Raji (cell line): ENCODE data around the gene MIEN1.

Experiments
- POLR2A ChIP-seq: IDR thresholded peaks from 2 replicates; pipeline ENCODE4 v1.6.1; 2011; ENCODE audit warnings: low read depth, low read length, control low read depth; ENCODE audit not compliant: insufficient read depth

MIEN1 gene

DNA sequence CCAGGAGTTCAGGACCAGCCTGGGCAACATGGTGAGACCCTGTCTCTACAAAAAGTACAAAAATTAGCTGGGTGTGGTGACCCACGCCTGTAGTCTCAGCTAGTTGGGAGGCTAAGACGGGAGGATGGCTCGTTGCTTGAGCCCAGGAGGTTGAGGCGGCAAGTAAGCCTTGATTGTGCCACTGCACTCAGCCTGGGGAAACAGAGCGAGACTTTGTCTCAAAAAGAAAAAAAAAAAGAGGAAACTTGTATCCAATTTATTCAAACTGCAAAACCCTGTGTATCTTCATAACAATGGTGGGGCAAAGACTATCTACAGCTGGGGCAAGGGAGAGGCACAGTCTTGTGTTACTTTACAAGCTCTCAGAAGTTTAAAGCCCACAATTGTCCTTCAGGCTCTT is 28.9 kb upstream of the MIEN1 start:
- peak; percentile 14; the same call in 1 of the 2 replicates for TF ChIP-seq POLR2A

DNA sequence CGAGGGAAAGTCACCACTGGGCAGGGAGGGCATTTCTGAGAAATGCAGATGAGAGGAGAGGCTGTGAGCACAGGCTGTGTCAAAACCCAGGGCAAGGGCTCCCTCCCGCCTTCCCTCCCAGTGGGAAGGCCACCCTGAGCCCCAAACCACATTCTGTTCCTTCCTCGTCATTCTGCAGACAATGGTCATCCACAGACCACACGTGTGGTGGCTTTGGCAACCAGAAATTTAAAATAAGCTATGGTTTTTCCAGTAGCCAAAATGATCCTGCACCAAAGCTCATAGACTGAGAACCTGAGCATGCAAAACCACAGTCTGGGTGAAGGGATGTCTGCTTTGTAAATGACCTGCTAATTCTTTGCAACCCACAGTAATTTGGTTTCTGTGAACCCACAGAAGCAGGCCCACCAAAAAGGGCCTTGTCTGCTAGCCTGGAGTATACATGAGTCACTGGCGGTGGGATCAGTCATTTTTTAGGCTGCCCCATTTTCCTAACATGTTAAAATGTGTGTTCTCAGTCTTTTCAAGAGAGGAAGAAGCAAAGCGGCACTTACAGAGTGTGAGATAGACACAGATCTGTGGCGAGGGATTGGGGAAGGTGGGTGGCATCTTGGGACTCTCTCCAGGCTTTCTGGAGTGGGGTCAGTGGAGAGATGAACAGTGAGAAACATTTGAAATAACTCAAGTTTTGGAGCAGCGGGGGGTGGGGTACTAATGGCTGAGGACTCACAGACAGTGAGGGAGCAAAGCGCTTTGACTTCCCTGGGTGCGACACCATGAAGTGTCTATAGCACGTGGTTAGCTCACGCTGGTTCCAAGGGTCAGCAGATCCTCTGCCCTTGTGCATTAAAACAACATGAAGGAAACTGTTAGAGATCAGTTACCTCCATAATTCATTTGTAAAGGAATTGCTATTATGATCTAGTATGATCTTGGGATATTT is 27.9 kb upstream of the MIEN1 start:
- TF ChIP-seq POLR2A, result peak; percentile 41

DNA sequence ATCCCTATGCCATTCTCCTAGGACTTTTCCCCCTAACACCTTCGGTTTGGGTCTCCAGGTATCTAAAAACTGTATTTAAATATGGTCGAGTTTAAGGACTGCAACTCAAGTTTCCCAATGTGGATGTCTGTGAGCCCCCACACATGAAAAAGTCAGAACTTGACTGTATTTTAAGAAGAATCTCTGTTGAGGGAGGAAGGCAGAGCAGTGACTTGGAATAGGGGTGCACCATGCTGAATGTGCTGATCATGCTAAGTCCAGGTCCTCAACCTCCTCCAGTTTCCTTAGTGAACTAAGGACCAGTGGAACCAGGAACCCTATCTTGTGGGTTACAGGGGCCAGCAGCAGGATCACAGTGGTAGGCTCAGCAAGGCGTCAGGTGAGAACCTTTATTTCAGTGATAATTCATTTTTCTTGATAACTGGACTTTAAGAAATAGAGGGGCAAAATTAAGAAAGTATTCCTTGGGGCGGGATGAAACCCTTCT is 26.9 kb upstream of the MIEN1 start:
- TF ChIP-seq POLR2A, result no peak

DNA sequence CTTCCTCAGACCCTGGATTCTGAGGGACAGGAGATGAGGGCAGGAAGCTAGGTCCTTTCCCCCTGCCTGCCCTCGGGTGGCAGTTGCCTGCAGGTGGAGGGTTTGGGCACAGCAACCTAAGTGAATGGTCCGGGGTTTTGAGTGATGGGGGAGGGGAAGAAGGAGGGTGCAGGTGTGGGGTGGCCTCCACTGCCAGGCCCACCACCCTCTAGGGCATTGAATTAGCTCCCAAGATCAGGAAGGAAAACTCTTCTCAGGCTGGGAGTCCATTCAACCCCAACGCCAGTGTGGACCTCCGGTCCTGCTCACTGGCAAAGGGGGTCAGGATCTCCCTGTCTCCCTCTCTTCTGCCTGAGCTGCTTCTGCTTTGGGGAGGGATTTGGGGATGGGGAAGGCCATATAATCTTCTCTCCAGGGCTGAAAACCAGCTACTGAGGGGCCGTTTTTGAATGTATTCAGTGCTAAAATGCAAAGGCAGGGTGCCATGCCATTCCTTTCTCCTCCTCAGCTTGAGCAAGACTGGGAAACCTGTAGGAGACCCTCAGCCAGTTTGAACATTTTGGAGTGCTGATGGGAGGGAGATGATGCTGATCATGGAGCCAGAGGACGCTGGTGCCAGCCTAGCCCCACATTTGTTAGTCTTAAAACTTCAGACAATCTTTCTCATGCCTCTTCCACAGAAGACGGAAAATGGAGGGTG is 26.2 kb upstream of the MIEN1 start:
- TF ChIP-seq POLR2A, result peak; percentile 15; the same call in 1 of the 2 replicates

DNA sequence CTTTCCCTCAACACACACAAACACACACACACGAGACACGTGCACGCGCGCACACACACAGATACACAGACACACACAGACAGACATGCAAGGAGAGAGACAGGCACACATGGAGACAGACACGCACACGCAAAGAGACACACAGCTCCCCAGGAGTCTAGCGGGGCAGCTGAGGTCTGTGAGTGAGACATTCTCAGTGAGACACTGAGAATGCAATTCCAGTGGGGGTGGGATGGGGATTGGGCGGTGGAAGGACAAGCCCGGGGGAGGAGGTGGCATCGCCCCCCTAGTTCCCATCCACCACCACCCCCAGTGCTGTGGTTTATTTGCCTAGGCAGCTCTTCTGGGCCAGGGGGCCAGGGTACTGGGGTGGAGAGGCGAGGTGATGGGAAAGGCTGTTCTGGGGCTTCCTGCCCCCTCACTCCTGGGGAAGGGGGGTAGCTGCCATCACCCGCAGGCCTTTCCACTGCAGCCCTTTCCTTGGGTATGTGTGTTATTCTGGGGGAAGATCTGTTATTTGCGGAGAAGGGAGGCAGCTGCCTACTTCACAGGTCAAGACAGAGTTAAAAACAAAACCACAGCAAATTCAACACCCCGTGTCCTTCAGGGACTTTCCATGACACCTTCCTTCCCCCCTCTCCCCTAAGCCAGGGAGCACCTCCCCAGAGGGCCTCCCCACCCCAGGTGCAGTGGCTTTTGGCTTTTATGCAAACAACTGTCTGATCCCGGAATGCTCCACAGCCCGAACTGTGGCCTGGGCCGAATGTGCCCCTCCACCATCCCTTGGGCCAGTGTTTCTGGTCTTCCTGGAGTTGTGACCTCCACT is 25.4 kb upstream of the MIEN1 start:
- peak; percentile 63 for TF ChIP-seq POLR2A

DNA sequence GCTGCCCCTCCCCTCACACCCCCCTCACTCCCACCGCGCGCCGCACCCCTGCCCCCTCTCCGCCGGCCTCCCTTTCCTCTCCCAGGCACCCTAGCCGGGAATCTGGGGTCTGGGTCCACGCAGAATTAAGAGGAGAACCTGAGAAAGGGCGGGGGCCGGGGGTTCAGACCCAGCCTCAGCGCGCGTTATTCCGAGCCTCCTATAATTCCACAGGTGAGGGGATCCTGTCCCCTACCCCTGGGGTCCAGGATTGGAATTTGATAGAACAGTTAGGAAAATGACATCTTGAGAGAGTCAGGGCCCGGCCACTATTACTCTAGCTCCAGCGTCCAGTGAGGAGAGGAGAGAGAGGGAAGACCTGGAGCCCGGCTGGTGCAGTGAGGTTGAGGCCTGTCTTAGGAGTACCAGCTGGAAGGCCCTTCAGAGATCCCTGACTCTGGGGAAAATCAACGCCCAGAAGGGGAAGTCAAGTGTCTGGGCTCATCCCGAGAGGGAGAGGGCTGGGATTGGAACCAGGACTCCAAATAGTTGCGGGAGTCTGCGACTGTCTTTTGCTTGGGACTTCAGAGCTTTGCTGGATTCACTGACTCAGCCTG is 24.7 kb upstream of the MIEN1 start:
- no peak for TF ChIP-seq POLR2A

DNA sequence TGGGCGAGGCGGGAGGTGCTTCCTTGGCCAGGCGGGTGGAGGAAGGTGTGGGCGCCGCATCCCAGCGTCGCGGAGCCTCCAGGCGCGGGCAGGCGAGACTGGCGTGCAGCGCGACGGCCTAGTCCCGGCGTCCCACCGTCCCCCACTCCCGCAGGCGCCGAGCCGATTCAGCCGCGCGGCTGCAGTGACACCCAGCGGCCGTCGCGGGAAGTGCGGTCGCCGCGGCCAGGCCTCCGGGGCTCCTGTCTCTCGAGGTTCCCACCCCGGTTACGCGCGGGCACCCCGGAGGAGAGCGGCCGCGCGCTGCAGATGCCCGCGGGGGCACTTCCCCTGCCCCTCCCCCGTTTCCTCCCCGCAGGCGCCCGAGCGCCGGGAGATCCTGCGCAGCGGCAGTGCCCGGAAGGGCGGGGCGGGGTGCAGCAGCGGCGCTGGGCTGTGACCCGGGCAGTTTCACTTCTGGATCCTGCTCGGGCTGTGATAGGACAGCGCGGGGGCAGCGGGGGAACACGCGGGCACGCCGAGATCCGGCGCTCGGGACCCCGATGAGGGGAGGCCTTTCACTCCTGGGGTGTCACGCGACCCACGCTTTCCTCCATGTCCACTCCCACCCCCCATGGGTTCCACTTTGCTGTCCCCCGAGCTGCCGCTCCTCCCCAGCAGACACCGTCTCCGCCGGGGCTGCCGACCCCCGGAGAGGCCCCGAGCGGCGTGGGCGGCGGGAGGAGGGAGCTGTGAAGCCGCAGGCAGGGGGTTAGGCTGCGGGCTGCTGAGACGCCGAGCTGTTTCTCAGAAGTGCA is 24.0 kb upstream of the MIEN1 start:
- peak; percentile 63 for TF ChIP-seq POLR2A

DNA sequence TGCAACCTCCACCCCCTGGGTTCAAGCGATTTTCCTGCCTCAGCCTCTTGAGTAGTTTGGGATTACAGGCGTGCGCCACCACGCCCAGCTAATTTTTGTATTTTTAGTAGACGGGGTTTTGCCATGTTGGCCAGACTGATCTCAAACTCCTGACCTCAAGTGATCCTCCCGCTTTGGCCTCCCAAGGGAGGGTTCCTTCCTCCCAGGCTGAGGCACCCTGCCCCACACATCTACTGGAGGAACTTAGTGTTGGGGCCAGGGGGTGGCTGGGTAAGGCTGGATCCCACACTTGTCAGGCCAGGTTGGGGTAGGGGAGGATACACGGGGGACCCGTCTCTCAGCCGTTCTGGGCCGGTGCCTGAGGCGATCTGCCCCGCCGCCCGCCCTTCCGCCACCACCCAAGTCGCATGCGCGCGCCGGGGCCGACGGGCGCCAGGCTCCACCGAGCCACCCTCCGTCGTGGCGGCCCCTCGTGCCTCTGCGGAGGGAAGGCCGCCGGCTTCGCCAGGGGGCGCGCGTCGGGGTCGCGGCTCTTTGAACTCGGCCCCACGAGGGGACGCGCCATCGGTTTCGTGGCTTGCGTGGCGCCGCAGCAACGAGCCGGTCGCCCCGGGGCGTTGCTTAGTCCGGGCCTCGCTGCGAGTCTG is 23.3 kb upstream of the MIEN1 start:
- 0 out of 2 replicates have a peak, but pooled peaks have one; percentile 24 for TF ChIP-seq POLR2A

DNA sequence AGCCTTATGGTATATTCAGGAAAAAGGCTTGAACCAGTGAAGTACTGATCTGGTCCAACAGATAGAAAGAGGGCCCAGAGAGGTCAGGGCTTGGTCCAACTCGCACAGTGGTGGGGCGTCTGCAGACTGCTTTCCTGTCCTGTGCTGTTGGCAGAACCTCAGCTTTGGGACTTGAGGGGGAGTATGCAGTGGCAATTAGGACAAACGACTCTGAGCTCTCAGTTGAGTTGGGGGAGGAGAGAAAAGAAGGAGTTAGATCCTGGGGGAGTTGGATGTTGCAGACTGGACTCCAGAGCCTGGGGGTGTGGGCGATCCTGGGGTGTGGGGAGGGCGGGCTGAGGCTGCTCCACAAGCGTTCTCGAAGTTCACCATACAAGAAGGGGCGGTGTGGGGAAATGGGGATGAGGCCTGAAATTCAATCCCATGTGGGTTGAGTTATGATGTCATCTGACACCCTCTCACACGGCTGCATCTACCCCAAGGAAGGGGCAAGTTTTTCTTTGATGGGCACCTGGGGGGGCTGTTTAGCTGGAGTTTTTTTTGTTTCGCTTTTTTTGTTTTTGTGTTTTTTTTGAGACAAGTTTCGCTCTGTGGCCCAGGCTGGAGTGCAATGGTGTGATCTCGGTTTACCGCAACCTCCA is 22.0 kb upstream of the MIEN1 start:
- TF ChIP-seq POLR2A, result no peak

DNA sequence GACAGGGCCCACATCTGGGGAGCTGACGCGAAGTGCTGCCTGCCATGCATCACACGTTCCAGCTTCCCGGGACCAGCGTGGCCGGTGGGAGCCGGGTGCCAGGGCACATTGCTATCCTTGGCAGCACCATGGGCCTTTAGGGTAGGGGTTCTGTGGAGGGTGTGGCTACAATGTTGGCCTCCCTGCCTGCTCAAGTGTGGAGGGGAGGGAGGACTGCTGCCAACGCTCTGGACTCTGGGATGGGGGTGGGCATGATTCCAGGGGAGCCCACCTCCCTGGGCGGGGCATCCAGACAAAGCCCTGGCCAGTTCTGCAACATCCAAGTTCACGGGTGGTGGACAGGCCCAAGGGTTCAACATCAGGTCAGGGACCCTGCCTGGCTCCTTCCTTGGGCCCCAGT is 21.3 kb upstream of the MIEN1 start:
- TF ChIP-seq POLR2A, result no peak

DNA sequence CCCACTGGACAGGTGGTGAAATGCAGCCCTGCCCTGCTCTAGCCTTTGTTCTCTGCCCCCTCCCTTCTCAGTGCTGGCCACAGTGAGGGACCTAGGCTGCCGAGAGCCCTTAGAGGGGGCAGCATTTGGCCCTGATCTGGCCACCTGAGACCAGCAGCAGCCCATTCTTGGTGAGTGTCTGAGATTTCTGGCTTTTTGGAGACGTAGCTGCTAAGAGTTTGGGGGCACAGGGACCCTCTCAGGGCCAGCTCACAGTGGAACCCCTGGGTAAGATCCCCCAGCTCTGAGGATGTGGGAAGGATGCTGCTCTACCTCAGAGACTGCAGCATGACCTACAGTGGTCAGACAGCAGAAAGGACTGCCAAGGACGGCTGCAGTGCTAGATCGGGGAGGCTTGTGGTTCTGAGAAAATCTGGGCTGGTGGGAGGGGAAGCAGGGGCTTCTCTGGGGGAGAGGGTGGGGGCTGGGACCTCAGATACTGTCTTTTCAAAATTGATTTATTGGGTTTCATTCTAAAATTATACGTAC is 20.7 kb upstream of the MIEN1 start:
- no peak for TF ChIP-seq POLR2A

DNA sequence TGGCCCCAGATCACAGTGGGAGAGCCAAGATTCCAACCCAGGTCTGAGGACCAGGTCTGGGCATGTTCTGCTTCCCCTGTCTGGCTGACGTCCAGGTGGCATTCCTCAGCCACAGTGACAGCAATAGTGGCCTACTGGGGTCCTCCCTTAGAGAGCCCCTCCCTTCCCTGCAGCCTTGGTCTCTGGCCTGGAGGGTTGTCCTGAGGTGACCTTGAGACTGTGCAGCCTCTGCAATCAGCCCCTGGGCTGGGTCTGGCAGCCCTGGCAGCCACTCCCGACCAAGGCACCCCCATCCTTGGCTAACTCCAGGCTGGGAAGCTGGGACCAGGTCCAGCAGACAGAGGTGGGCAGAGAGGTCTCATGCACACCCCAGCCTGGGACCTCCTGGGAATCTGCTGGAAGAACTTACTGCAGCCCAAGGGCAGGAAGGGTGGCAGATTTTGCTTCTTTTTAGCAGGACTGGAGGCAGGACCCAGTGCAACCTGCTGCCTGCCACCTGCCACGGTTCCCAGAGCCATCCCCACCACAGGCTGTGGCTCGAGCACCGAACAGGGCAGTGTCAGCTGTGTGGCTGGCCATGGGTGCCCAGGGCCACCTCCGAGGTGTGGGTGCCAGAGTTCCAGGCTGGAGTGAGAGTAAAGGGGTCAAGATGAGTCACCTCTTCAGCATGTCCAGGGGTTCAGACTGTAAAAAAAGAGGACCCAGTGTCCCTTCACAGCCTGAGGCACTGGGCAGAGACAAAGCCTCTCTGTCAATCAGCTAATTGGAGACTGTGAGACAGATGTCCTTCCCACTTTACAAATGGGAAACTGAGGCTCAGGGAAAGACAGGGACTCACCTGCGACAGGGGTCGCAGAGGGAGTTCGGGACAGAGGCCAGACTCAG is 20.0 kb upstream of the MIEN1 start:
- TF ChIP-seq POLR2A, result no peak
